Natural killer cell (primary cell): ENCODE data around the gene GLP2R. TPM values are rescaled to one million over a fixed set of nuclear protein-coding genes. Genes with fewer than 3 reads are reported as not detected.
"Not testable (repeated sequence)": the region's sequence is repeated elsewhere in the genome, so short reads cannot be mapped to it uniquely, and the experiment has no call there.

Experiments
- ATAC-seq, 3 donors: fragments of 150-1000 bp in 2 of 3; fragments of 200-7000 bp in 1 of 3; cut with Tn5 transposase; 1 replicate in 1 of 3; 2 replicates in 2 of 3; pipeline ENCODE4 v1.10.0; 2021; ENCODE audit warnings: mild to moderate bottlenecking in 2 of 3, moderate library complexity in 2 of 3
- DNase-seq, 2 donors: peaks; one replicate each; pipeline versions ENCODE4 v3.0.0 to v3.0.0-alpha.2; 2013 to 2021; ENCODE audit warnings: mixed read lengths in 1 of 2
- H3K27ac ChIP-seq: one replicate; pipeline ENCODE4 v1.5.1; 2013; ENCODE audit warnings: mild to moderate bottlenecking, low read length
- H3K27me3 ChIP-seq: one replicate; pipeline ENCODE4 v1.6.1; 2013; ENCODE audit warnings: low read length; ENCODE audit not compliant: control insufficient read depth, insufficient read depth
- H3K36me3 ChIP-seq: one replicate; pipeline ENCODE4 v1.6.1; 2013; ENCODE audit warnings: low read length; ENCODE audit not compliant: control insufficient read depth, insufficient read depth
- H3K4me1 ChIP-seq: one replicate; pipeline ENCODE4 v1.6.1; 2013; ENCODE audit warnings: low read length; ENCODE audit not compliant: control insufficient read depth, insufficient read depth
- H3K4me3 ChIP-seq: one replicate; pipeline ENCODE4 v1.5.1; 2013; ENCODE audit warnings: low read length
- H3K9me3 ChIP-seq: one replicate; pipeline ENCODE4 v1.6.1; 2013; ENCODE audit warnings: low read length; ENCODE audit not compliant: control insufficient read depth, insufficient read depth
- H3K27ac Mint-ChIP-seq, 2 donors: one replicate each; pipeline ENCODE4 v1.8.0; 2022; ENCODE audit warnings: mild to moderate bottlenecking in 2 of 2, mixed read lengths in 2 of 2, moderate library complexity in 1 of 2
- H3K27me3 Mint-ChIP-seq, 2 donors: one replicate each; pipeline ENCODE4 v1.8.0; 2022; ENCODE audit warnings: low read depth in 2 of 2, mixed read lengths in 2 of 2
- H3K36me3 Mint-ChIP-seq: one replicate; pipeline ENCODE4 v1.8.0; 2022; ENCODE audit warnings: mixed read lengths
- H3K4me1 Mint-ChIP-seq, 2 donors: one replicate each; pipeline ENCODE4 v1.8.0; 2022; ENCODE audit warnings: mixed read lengths in 2 of 2
- H3K4me3 Mint-ChIP-seq: one replicate; pipeline ENCODE4 v1.8.0; 2022; ENCODE audit warnings: mild to moderate bottlenecking, moderate library complexity, mixed read lengths
- H3K9me3 Mint-ChIP-seq, 2 donors: one replicate each; pipeline ENCODE4 v1.8.0; 2022; ENCODE audit warnings: mixed read lengths in 2 of 2
- WGBS: methylation state at CpG from one replicate; pipeline ENCODE4 v1.1.7; 2013; ENCODE audit warnings: missing lambda C conversion rate; ENCODE audit not compliant: insufficient coverage; 5-methylcytosine and 5-hydroxymethylcytosine counted together
- intact Hi-C: fragments of 100-400 bp; cut with micrococcal nuclease; formaldehyde crosslinking; loops from one replicate; pipeline ENCODE4 v1.14.2; 2022
- total RNA-seq, 4 donors: library from RNA; stranded (reverse); fragments of 120-200 nt in 1 of 4; gene quantifications; one replicate each; pipeline versions ENCODE4 v1.2.3 to v1.2.4, GENCODE V29; 2013 to 2022
- TF ChIP-seq, protein P1 (sequence below): fragments of 200-600 bp; IDR thresholded peaks from one replicate; pipeline ENCODE4 v1.8.0; 2022; ENCODE audit warnings: antibody characterized with exemption

The GLP2R gene
- total RNA-seq, 3 donors from 2014 or later (not counting 1 experiment from before 2014, with no cell fraction given), result not detected

DNA sequence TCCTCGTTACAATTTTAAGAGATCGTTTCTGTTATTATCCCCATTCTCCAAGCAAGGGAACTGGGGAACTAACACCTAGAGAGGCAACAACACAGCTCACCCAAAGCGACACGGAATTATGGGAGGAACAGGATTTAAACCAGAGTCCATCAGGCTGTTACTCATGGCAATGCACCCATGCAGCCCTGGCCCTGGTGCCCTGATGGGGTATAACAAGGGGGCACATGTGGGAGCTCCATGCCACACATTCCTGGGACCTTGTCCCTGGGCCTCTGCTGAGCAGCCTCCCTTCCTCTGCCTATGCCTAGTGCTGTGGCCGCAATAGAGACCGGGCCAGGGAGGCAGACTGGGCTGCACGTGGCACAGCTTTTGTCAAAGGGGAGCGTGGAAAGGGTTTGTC is 92.6 kb downstream of the GLP2R start:
- ATAC-seq (no peak), DNase-seq (no peak)
- Mint-ChIP-seq H3K36me3 (peaks cover 33% of the 10 kb centered on the region), H3K4me3 (peak overlapping the region; percentile 29), H3K27ac (no peak overlapping the region), H3K9me3 (no peaks in the 10 kb centered on the region), H3K4me1 (no peaks in the 10 kb centered on the region), H3K27me3 (no peaks in the 10 kb centered on the region)
- Histone ChIP-seq H3K9me3 (no peaks in the 10 kb centered on the region), H3K27me3 (no peaks in the 10 kb centered on the region), H3K36me3 (peaks cover 58% of the 10 kb centered on the region), H3K4me3 (no peak overlapping the region), H3K4me1 (no peaks in the 10 kb centered on the region), H3K27ac (no peak overlapping the region)
- 95% methylated on average over 8 of the region's 8 CpGs for WGBS
- TF ChIP-seq, protein P1, sequence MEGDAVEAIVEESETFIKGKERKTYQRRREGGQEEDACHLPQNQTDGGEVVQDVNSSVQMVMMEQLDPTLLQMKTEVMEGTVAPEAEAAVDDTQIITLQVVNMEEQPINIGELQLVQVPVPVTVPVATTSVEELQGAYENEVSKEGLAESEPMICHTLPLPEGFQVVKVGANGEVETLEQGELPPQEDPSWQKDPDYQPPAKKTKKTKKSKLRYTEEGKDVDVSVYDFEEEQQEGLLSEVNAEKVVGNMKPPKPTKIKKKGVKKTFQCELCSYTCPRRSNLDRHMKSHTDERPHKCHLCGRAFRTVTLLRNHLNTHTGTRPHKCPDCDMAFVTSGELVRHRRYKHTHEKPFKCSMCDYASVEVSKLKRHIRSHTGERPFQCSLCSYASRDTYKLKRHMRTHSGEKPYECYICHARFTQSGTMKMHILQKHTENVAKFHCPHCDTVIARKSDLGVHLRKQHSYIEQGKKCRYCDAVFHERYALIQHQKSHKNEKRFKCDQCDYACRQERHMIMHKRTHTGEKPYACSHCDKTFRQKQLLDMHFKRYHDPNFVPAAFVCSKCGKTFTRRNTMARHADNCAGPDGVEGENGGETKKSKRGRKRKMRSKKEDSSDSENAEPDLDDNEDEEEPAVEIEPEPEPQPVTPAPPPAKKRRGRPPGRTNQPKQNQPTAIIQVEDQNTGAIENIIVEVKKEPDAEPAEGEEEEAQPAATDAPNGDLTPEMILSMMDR, result no peak
- intact Hi-C loops, result no loop called here

DNA sequence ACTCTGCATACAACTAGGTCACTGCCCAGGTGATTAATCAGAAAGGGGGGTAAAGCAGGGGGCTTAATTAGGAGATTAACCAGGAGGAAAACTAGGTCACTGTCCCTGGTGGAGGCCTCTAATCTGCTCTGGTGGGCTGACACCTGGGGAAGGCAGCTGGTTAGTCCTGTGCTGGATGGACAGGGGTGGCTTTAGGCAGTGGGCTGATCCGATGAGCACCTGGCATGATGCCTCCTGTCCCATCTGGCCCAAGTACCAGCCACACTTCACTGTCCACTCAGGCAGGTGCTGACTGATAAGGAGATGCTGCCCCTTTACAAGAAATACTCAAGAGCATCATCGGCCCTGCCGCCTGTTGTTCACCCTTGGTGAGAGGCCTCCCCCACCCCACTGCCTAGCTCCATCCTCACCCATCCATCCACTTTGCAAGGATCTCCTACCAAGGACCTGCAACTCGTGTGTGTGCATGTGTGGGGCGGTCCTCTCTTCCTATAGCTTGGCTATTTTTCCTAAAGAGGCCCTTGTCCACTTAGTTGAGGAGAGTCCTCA is 93.2 kb downstream of the GLP2R start:
- H3K9me3 Mint-ChIP-seq, result no peaks in the 10 kb centered on the region
- Histone ChIP-seq H3K36me3 (peaks cover 55% of the 10 kb centered on the region), H3K4me3 (no peak overlapping the region), H3K9me3 (no peaks in the 10 kb centered on the region), H3K4me1 (no peaks in the 10 kb centered on the region), H3K27ac (no peak overlapping the region), H3K27me3 (no peaks in the 10 kb centered on the region)
- H3K4me3 Mint-ChIP-seq, result peak overlapping the region; percentile 29
- ATAC-seq (no peak), DNase-seq (no peak)
- WGBS, result 93% methylated on average over 5 of the region's 5 CpGs
- H3K27me3 Mint-ChIP-seq, result no peaks in the 10 kb centered on the region
- H3K36me3 Mint-ChIP-seq, result peaks cover 33% of the 10 kb centered on the region
- no peaks in the 10 kb centered on the region for H3K4me1 Mint-ChIP-seq
- TF ChIP-seq, protein P1, result no peak
- peak overlapping the region in 1 of 2 donors; percentile 9 for H3K27ac Mint-ChIP-seq
- intact Hi-C loops, result no loop called here

DNA sequence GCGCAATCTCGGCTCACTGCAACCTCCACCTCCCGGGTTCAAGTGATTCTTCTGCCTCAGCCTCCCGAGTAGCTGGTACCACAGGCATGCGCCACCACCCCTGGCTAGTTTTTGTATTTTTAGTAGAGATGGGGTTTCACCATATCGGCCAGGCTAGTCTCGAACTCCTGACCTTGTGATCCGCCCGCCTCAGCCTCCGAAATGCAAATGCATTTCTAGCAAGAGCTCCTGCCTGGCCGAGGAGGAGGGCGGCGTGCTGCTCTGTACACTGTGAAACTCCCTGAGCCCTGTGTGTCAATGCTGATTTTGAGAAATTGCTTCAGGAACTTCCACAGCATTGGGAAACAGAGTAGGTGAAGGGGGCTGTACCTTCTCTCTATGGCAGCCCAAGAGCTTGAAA is 95.5 kb downstream of the GLP2R start:
- H3K27ac ChIP-seq, H3K4me1 ChIP-seq, H3K4me3 ChIP-seq, H3K9me3 Mint-ChIP-seq, ATAC-seq, H3K4me3 Mint-ChIP-seq, H3K27ac Mint-ChIP-seq, H3K27me3 ChIP-seq, H3K27me3 Mint-ChIP-seq, H3K9me3 ChIP-seq, DNase-seq: not testable (repeated sequence)
- intact Hi-C loops, result loop anchor here (10.0 kb wide), 2 partner anchors 374 to 924 kb away; no protein-coding TSS in a partner anchor
- peaks cover 6 to 12% of the 10 kb centered on the region in 2 donors for H3K4me1 Mint-ChIP-seq
- peaks cover 55% of the 10 kb centered on the region for H3K36me3 ChIP-seq
- H3K36me3 Mint-ChIP-seq, result peaks cover 17% of the 10 kb centered on the region
- 90% methylated on average over 13 of the region's 13 CpGs for WGBS

DNA sequence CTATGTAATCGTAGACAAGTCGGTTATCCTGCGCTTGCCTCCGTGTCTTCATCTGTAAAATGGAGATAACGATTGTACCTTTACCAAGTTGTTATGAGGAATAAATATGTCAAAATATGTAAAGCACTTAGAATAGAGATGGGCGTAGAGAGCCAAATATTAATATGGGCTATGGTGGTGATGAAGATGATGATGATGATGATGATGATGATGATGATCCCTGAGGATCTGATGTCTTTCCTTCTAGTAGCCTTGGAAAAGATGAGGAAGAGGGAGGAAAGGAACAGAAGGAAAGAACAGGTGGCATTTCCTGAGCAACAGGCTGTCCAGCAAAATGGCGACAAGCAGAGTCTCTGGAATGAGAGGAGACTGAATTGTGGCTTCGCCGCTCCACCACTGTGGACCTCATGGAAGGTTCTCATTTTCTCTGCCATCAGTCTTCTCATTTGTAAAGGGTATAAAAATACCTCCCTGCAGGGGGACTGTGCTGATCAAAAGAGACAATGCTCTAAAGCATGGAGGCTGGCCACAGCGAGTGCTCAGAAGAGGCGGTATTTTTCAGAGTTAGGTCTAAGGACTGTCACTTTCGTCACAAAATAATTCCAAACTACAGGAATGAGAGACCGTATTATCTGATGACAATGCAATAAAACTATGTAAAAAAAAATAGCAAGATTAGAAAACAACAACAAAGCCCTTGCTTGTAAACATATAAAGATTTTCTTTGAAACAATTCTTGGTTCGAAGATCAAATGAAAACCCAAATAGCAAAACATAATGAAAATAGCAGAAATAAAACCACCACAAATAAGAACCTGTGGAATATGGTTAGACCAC is 96.5 kb downstream of the GLP2R start:
- ATAC-seq, result no peak
- H3K27ac Mint-ChIP-seq, result no peak overlapping the region
- no peaks in the 10 kb centered on the region for H3K9me3 Mint-ChIP-seq
- Histone ChIP-seq H3K9me3 (no peaks in the 10 kb centered on the region), H3K27ac (no peak overlapping the region), H3K27me3 (no peaks in the 10 kb centered on the region), H3K4me1 (peaks cover 3% of the 10 kb centered on the region), H3K36me3 (peaks cover 50% of the 10 kb centered on the region), H3K4me3 (no peak overlapping the region)
- peaks cover 17% of the 10 kb centered on the region for H3K36me3 Mint-ChIP-seq
- TF ChIP-seq, protein P1, result no peak
- H3K4me1 Mint-ChIP-seq, result peaks cover 6 to 12% of the 10 kb centered on the region in 2 donors
- H3K4me3 Mint-ChIP-seq, result no peak overlapping the region
- WGBS, result 97% methylated on average over 11 of the region's 14 CpGs
- intact Hi-C loops, result loop anchor here (10.0 kb wide), 2 partner anchors 373 to 923 kb away; no protein-coding TSS in a partner anchor
- DNase-seq, result no peak
- no peaks in the 10 kb centered on the region for H3K27me3 Mint-ChIP-seq
